NCI-H526 (cell line): Measurements from ENCODE around the gene CTXND2.
"Not testable (repeated sequence)": the region's sequence is repeated elsewhere in the genome, so short reads cannot be mapped to it uniquely, and the experiment has no call there.

Source experiments
- DNase-seq, 2 experiments: peaks; one replicate each; lab custom pipeline; 2025; lab: John Stamatoyannopoulos, UW

The CTXND2 gene

DNA sequence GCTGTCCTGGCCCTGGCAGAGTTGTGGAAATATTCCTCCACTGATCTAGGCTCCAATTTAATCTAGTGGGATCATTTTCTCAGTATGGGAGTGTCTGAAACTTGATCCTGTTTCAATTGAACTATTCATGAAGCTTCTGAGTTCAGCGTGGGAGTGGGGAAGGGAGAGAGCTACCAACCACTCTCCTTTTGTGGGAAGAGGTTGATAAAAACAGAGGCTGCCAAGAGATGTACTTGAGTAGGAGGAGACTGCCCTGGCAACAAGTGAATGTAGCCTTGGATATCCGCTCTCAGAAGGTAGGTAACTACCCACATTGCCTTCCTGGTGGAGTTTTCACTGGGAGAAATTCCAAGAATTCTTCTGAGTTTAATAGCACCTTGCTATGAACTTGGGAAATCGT is at the start of gene CTXND2:
Gene CTXND2 (plus strand): TSS at position 119 of the 400 bp plus-strand sequence. CDS start 25,179 bp downstream, outside the sequence.
- peak in 1 of 2 experiments; percentile 17 for DNase-seq

DNA sequence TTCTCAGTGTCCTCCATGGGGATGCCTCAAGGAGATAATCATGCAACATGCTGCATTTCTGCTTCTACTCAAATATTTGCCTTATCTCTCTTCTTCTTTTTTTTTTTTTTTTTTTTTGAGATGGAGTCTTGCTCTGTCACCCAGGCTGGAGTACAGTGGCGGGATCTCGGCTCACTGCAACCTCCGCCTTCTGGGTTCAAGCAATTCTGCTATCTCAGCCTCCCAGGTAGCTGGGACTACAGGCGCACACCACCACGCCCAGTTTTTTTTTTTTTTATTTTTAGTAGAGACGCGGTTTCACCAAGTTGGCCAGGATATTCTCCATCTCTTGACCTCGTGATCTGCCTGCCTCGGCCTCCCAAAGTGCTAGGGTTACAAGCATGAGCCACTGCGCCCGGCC is 46.1 kb upstream of the CTXND2 start:
- not testable (repeated sequence) for DNase-seq

DNA sequence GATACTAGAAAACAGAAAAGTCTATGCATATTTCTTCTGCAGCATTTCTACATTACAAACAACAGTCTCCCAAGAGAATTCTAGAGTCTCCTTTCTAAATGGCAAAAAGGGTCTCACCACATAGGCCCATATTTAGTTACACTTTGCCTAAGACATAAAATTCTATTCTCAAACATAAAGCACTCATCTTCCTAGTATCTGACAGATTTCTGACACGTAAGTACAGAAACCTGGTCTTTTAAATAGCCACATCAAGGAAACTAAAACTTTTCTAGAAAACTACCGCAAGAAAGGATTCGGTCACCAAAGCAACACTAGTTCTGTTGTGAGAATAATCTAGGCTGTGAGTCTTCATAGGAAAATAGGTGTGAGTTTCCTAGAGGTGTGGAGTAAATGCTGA is 45.3 kb upstream of the CTXND2 start:
- DNase-seq: no peak

- DNase-seq: no peak
Observed at GRCh38 chr1:150842343-150842742, 44.6 kb upstream of the CTXND2 start.

DNA sequence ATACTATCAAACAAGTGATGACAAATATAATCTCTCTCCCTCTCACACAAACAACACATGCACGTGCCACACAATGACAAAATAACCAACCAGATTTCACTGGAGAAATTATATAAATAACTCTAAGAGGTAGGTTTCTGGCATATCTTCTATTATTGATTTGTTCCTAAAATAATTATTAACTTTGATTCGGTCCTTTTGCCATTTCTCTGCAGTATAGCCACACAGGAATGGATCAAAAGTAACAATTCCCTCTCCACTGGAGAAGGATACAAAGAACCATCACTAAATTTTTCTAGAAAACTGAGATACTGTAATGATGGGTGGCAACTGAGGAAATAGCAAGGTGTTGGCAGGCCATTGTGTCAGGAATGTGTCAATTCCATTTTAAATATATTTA is 44.0 kb upstream of the CTXND2 start:
- no peak for DNase-seq

DNA sequence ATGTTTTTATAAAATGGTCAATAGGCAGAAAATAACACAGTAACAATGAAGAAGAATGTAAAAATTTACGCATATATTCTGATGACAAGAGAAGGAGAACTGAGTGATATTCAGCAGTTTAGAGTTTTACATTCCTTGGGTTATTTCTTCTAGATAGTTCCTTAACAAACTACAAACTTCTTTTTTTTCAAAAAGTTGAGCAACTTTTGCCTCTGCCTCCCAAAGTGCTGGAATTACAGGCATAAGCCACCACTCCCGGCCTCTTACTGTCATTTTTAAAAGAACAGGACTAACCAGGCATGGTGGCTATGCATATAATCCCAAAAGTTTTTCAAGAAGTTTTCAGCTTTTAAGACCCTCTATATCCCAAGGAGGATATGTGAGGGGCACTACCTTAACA is 43.5 kb upstream of the CTXND2 start:
- DNase-seq: no peak

DNA sequence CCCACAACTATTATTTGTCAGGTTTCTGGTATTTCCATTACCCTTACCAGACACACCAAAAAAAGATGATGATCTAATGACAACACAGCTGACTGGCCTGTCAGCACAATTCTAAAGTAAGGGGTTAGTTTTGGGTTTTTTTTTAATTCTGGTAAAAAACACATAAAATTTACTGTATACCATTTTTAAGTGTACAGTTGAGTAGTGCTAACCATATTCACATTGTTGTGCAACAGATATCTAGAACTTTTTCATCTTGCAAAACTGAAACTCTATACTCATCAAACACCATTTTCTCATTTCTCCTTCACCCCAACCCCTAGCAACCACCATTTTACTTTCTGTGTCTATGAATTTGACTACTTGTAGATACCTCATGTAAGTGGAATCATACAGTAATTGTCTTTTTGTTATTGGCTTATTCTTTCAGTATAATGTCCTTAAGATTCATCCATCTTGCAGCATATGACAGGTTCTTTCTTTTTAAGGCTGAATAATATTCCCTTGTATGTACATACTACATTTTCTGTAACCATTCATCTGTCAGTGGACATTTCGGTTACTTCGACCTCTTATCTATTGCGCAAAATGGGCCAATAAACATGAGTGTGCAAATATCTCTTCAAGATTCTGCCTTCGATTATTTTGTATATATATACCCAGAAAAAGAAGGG is 40.3 kb upstream of the CTXND2 start:
- DNase-seq: no peak

- not testable (repeated sequence) for DNase-seq
Observed at GRCh38 chr1:150850801-150851362, 36.1 kb upstream of the CTXND2 start.

DNA sequence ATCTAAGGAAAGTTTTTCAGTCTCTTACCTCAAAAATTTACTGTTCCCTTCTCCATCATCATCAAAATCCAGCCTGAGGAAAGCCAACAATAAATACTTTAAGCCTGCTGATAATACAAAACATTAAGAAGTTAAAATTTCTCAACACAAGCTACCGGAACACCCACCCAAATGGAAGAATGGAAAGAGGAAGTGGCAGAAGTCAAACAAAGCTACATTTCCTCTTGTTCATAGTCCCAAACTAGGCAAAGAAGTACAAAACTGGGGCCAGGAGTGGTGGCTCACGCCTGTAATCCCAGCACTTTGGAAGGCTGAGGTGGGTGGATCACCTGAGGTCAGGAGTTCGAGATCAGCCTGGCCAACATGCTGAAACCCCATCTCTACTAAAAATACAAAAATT is 34.2 kb upstream of the CTXND2 start:
- DNase-seq: not testable (repeated sequence)

GRCh38 chr1:150863724-150864123 is 23.2 kb upstream of the CTXND2 start:
- DNase-seq: no peak

- not testable (repeated sequence) for DNase-seq
Observed at GRCh38 chr1:150864200-150864599, 22.7 kb upstream of the CTXND2 start.

- no peak for DNase-seq
Observed at GRCh38 chr1:150869683-150870082, 17.3 kb upstream of the CTXND2 start.

DNA sequence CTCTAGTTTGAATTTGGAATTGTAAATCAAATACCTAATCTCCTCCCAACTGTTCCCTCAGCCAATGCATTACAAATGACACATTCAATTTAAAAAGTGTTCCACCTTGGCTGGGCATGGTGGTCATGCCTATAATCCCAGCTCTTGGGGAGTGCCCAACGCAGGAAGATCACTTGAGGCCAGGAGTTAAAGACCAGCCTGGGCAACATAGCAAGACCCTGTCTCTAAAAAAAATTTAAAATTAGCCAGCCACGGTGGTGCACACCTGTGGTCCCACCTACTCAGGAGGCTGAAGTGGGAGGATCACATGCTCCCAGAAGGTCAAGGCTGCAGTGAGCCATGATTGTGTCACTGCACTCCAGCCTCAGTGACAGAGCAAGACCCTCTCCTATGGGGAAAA is 14.4 kb upstream of the CTXND2 start:
- DNase-seq: no peak

- no peak for DNase-seq
Observed at GRCh38 chr1:150873521-150873920, 13.4 kb upstream of the CTXND2 start.

GRCh38 chr1:150874455-150875196 is 12.3 kb upstream of the CTXND2 start:
- peak in 1 of 2 experiments; percentile 24 for DNase-seq

- DNase-seq: peak in 1 of 2 experiments; percentile 84
Observed at GRCh38 chr1:150875197-150876118, 11.5 kb upstream of the CTXND2 start.

- peak; percentile 93 to 98 for DNase-seq
Observed at GRCh38 chr1:150876119-150876454, 10.8 kb upstream of the CTXND2 start.

- not testable (repeated sequence) for DNase-seq
Observed at GRCh38 chr1:150878931-150879330, 8.0 kb upstream of the CTXND2 start.

GRCh38 chr1:150881331-150882070 is 5.4 kb upstream of the CTXND2 start:
- no peak for DNase-seq

- DNase-seq: not testable (repeated sequence)
Observed at GRCh38 chr1:150883121-150883520, 3.8 kb upstream of the CTXND2 start.

DNA sequence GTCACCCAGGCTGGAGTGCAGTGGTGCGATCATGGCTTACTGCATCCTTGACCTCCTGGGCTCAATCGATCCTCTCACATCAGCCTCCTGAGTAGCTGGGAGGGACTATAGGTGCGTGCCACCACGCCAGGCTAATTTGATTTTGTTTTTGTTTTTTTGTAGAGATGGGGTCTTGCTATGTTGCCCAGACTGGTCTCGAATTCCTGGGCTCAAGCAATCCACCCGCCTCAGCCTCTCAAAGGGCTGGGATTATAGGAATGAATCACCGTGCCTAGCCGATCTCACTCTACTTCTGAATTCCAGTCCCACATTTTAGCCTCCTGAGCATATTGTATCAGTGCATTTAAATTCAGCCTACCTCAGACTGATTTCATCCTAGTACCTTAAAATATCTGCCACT is 1.8 kb downstream of the CTXND2 start:
- no peak for DNase-seq
